ENCODE results near the gene PCDH15.

DNA sequence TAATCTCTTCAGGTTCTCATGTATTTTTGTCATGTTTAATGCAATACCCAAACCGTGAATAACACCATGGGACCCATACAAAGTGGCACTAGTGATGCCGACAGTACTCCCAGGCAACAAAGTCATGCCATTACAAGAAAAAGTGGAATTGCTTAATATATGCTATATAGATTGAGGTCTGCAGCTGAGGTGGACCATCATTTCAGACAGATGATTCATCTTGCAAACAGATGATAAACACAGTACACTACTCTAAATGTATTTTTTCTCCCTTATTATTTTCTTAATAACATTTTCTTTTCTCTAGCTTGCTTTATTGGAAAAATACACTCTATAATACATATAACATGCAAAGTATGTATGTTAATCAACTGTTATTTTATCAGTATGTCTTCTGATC lies 14.6 kb upstream of the PCDH15 start:
- TF ChIP-seq, protein P1, sequence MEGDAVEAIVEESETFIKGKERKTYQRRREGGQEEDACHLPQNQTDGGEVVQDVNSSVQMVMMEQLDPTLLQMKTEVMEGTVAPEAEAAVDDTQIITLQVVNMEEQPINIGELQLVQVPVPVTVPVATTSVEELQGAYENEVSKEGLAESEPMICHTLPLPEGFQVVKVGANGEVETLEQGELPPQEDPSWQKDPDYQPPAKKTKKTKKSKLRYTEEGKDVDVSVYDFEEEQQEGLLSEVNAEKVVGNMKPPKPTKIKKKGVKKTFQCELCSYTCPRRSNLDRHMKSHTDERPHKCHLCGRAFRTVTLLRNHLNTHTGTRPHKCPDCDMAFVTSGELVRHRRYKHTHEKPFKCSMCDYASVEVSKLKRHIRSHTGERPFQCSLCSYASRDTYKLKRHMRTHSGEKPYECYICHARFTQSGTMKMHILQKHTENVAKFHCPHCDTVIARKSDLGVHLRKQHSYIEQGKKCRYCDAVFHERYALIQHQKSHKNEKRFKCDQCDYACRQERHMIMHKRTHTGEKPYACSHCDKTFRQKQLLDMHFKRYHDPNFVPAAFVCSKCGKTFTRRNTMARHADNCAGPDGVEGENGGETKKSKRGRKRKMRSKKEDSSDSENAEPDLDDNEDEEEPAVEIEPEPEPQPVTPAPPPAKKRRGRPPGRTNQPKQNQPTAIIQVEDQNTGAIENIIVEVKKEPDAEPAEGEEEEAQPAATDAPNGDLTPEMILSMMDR (conservative IDR thresholded peaks at IDR 0.05; ENCODE audit: low read depth in 2 of 2): no peak
- TF ChIP-seq EZH2phosphoT487 (IDR thresholded peaks at IDR 0.05; ENCODE audit: unreplicated experiment) (no peak), POLR2AphosphoS5 (IDR thresholded peaks at IDR 0.05; ENCODE audit: low read depth) (no peak), ZNF114 (CRISPR knock-in tag; IDR thresholded peaks at IDR 0.05) (no peak), JUNB (IDR thresholded peaks at IDR 0.05; ENCODE audit: unreplicated experiment) (no peak), CREB1 (CRISPR knock-in tag; IDR thresholded peaks at IDR 0.05; ENCODE audit: low read depth) (no peak)
- TF ChIP-seq, protein P2, sequence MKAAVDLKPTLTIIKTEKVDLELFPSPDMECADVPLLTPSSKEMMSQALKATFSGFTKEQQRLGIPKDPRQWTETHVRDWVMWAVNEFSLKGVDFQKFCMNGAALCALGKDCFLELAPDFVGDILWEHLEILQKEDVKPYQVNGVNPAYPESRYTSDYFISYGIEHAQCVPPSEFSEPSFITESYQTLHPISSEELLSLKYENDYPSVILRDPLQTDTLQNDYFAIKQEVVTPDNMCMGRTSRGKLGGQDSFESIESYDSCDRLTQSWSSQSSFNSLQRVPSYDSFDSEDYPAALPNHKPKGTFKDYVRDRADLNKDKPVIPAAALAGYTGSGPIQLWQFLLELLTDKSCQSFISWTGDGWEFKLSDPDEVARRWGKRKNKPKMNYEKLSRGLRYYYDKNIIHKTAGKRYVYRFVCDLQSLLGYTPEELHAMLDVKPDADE (IDR thresholded peaks at IDR 0.05): no peak
